Fibroblast of lung (primary cell): ENCODE results near the gene SPAG9. TPM values are rescaled to one million over a fixed set of nuclear protein-coding genes. Genes with fewer than 3 reads are reported as not detected.

Experiments
- DNase-seq, 2 donors: peaks; one replicate each; pipeline versions ENCODE4 v3.0.0 to v3.0.0-alpha.2; 2010; ENCODE audit warnings: low read depth in 2 of 2
- H2AFZ ChIP-seq: 2 replicates; pipeline ENCODE4 v1.5.1; 2012; ENCODE audit warnings: low read length, control low read depth, inconsistent platforms
- H3K27ac ChIP-seq: 2 replicates; pipeline ENCODE4 v1.5.1; 2011; ENCODE audit warnings: low read length, control low read depth; ENCODE audit not compliant: insufficient read depth
- H3K27me3 ChIP-seq: 2 replicates; pipeline ENCODE4 v1.5.1; 2011; ENCODE audit warnings: mild to moderate bottlenecking, low read length; ENCODE audit not compliant: control insufficient read depth, insufficient read depth
- H3K36me3 ChIP-seq: 2 replicates; pipeline ENCODE4 v1.5.1; 2011; ENCODE audit warnings: low read length; ENCODE audit not compliant: control insufficient read depth, insufficient read depth
- H3K4me1 ChIP-seq: 2 replicates; pipeline ENCODE4 v1.5.1; 2011; ENCODE audit warnings: low read length; ENCODE audit not compliant: control insufficient read depth, insufficient read depth; ENCODE audit errors: extremely low read depth
- H3K4me2 ChIP-seq: 2 replicates; pipeline ENCODE4 v1.5.1; 2011; ENCODE audit warnings: low read length, control low read depth; ENCODE audit not compliant: insufficient read depth; ENCODE audit errors: extremely low read depth
- H3K4me3 ChIP-seq, 4 experiments: fragments of 200-600 bp in 1 of 4; sonication (generic) in 1 of 4; replicated peaks in 1 of 4; 2 replicates each; pipeline ENCODE4 v1.5.1; 2011 to 2016; ENCODE audit warnings: low read length in 4 of 4, low read depth in 3 of 4, mild to moderate bottlenecking in 3 of 4, control low read depth in 2 of 4, inconsistent platforms in 1 of 4, mixed read lengths in 1 of 4; ENCODE audit not compliant: insufficient read depth in 1 of 4; ENCODE audit errors: control extremely low read depth in 1 of 4
- H3K79me2 ChIP-seq: 2 replicates; pipeline ENCODE4 v1.5.1; 2012; ENCODE audit warnings: mild to moderate bottlenecking, low read length, inconsistent platforms; ENCODE audit not compliant: control insufficient read depth, insufficient read depth
- H3K9ac ChIP-seq: 2 replicates; pipeline ENCODE4 v1.5.1; 2011; ENCODE audit warnings: mild to moderate bottlenecking, low read length, control low read depth; ENCODE audit not compliant: insufficient read depth
- H3K9me3 ChIP-seq: 2 replicates; pipeline ENCODE4 v1.5.1; 2012; ENCODE audit warnings: low read depth, low read length; ENCODE audit not compliant: control insufficient read depth, insufficient read depth
- H4K20me1 ChIP-seq: 2 replicates; pipeline ENCODE4 v1.5.1; 2011; ENCODE audit warnings: low read length; ENCODE audit not compliant: control insufficient read depth, insufficient read depth; ENCODE audit errors: extremely low read depth
- EZH2 ChIP-seq: IDR thresholded peaks from 2 replicates; pipeline ENCODE4 v1.5.1; 2012; ENCODE audit warnings: low read length, control low read depth, mild to moderate bottlenecking; ENCODE audit errors: missing control alignments
- polyA plus RNA-seq, 2 donors: library from polyadenylated mRNA; depleted of rRNA in 1 of 2; stranded (reverse) in 1 of 2; unstranded in 1 of 2; fragments of >200 nt; gene quantifications; 2 replicates each; pipeline ENCODE4 v1.2.1, GENCODE V29; 2011 to 2012; ENCODE audit warnings: missing spikeins in 1 of 2
- total RNA-seq: library from RNA; depleted of rRNA; stranded (reverse); fragments of >200 nt; gene quantifications from 2 replicates; pipeline ENCODE4 v1.2.1, GENCODE V29; 2014
- TF ChIP-seq, protein P1 (sequence below), 2 donors: IDR thresholded peaks in 1 of 2; conservative IDR thresholded peaks in 1 of 2; 1 replicate in 1 of 2; 2 replicates in 1 of 2; pipeline ENCODE4 v1.5.1; 2011 to 2012; ENCODE audit warnings: low read length in 2 of 2, control low read depth in 1 of 2, inconsistent platforms in 1 of 2, low read depth in 1 of 2, mild to moderate bottlenecking in 1 of 2

SPAG9 gene
- total and polyA plus RNA-seq, 2 donors (not counting 1 experiment from before 2014, with no cell fraction given) = 49.8 to 126 TPM

DNA sequence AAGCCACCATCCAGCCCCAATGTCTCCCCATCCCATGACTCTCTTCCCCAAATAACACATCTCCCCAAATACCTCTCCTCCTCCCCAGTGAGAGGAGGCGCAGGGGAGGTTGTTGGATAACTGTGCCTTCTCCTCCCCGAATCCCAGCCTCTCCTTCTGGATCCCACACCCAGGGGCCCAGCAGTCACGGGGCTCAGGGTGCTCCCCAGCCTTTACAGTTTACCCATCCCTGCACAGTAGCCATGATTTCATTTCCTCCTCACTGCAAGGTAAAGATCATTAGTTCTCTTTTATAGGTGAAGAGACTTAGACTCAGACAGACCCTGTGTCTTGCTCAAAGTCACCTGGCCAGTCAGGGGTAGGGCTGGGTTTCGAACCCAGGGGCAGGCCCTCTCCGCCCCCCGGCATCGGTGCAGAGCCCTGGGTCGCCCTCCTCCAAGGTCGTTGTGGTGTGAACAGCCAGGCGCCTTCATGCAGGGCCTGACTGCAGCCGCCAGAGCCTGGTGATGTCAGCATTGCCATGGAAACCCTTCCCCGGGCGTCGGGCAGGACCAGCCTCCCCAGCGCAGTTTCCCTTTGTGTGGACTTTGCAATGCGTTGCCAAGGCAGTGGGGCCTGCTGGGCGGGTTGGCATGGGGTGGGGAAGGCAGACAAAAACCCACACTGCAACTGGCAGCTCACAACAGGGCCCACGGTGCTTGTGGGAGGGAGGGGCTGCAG, 201.2 kb downstream of the SPAG9 start:
- no peaks in the 10 kb centered on the region for H3K36me3 ChIP-seq
- no peaks in the 10 kb centered on the region for H3K9me3 ChIP-seq
- peak overlapping the region; percentile 31 for H3K9ac ChIP-seq
- DNase-seq = peak; percentile 79 to 89
- H2AFZ ChIP-seq = no peak overlapping the region
- no peak overlapping the region for H3K4me2 ChIP-seq
- H3K79me2 ChIP-seq = no peaks in the 10 kb centered on the region
- H4K20me1 ChIP-seq = no peaks in the 10 kb centered on the region
- no peak overlapping the region for H3K4me3 ChIP-seq
- H3K27ac ChIP-seq = no peak overlapping the region
- H3K4me1 ChIP-seq = peaks cover 2% of the 10 kb centered on the region
- no peaks in the 10 kb centered on the region for H3K27me3 ChIP-seq
- TF ChIP-seq, protein P1, sequence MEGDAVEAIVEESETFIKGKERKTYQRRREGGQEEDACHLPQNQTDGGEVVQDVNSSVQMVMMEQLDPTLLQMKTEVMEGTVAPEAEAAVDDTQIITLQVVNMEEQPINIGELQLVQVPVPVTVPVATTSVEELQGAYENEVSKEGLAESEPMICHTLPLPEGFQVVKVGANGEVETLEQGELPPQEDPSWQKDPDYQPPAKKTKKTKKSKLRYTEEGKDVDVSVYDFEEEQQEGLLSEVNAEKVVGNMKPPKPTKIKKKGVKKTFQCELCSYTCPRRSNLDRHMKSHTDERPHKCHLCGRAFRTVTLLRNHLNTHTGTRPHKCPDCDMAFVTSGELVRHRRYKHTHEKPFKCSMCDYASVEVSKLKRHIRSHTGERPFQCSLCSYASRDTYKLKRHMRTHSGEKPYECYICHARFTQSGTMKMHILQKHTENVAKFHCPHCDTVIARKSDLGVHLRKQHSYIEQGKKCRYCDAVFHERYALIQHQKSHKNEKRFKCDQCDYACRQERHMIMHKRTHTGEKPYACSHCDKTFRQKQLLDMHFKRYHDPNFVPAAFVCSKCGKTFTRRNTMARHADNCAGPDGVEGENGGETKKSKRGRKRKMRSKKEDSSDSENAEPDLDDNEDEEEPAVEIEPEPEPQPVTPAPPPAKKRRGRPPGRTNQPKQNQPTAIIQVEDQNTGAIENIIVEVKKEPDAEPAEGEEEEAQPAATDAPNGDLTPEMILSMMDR (conservative IDR thresholded peaks at IDR 0.05 in 1 of 2, IDR thresholded peaks at IDR 0.05 in 1 of 2; ENCODE audit: low read depth in 1 of 2, low read length in 2 of 2) = no peak
- TF ChIP-seq EZH2 = no peak

DNA sequence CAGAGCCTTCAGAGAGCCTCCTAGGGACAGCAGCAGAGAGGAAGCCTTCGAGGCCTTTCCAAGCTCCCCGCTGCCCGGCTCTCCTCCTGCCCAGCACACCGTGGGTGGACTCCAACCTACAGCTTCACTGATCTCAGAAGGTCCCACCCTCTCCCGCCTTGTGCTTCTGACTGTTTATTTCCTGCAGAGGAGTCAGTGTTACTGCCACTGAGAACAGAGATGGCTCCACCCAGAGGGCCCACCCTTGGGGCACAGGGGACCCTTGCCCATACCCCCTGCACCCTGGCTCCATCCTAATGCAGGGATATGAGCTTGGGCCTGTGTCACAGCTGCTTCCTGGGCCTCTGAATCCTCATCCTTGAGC, 201.8 kb downstream of the SPAG9 start:
- H3K27ac ChIP-seq = no peak overlapping the region
- TF ChIP-seq EZH2 = no peak
- TF ChIP-seq, protein P1 (conservative IDR thresholded peaks at IDR 0.05 in 1 of 2, IDR thresholded peaks at IDR 0.05 in 1 of 2; ENCODE audit: low read depth in 1 of 2, low read length in 2 of 2) = no peak
- no peak overlapping the region for H3K4me2 ChIP-seq
- H3K27me3 ChIP-seq = no peaks in the 10 kb centered on the region
- H3K9me3 ChIP-seq = no peaks in the 10 kb centered on the region
- DNase-seq = peak in 1 of 2 donors; percentile 28
- H3K79me2 ChIP-seq = no peaks in the 10 kb centered on the region
- no peak overlapping the region for H3K9ac ChIP-seq
- no peak overlapping the region for H3K4me3 ChIP-seq
- H4K20me1 ChIP-seq = no peaks in the 10 kb centered on the region
- no peak overlapping the region for H2AFZ ChIP-seq
- no peaks in the 10 kb centered on the region for H3K36me3 ChIP-seq
- peaks cover 2% of the 10 kb centered on the region for H3K4me1 ChIP-seq

DNA sequence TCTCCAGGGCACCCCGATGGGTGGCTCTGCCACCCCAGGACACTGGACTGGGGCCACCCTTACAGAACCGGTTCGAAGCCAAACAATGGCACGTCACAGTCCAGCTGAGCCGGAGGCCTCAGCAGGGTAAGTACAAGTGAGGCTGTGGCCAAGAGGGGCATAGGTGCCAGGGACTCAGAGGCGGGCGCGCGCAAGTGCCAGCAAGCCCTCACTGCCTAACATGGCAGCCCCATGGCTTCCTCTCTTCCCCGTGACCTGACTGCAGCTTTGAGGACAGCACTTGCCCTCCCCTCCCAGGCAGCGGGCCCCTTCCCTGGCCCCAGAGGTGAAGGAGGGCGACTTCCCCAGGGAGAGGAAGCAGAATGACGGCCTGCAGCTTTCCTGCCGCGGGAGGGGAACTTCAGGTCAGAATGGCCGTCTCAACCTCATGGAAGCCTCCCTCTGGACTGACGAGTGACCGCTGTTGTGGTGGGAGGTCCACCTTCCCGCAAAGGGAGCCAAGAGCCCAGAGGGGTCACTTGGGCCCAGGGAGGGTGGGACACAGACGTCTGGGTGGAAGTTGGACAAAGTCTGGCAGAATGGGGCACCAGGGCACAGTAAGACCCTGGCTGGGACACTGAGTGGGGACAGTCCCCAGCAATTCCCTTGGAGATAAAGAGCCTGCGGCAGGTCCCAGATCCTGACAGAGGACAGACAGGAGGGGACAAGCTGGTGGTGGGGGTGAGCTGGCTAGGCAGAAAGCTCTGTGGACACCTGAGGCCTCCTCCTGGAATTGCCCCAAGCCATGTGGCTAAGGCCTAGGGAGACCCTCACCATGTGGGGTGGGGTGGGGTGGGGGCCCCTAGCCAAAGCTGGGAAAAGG, 202.4 kb downstream of the SPAG9 start:
- no peak overlapping the region for H2AFZ ChIP-seq
- H3K9me3 ChIP-seq = no peaks in the 10 kb centered on the region
- H3K27ac ChIP-seq = no peak overlapping the region
- H4K20me1 ChIP-seq = no peaks in the 10 kb centered on the region
- no peak for DNase-seq
- H3K79me2 ChIP-seq = no peaks in the 10 kb centered on the region
- no peak for TF ChIP-seq EZH2
- H3K36me3 ChIP-seq = no peaks in the 10 kb centered on the region
- no peaks in the 10 kb centered on the region for H3K27me3 ChIP-seq
- H3K4me2 ChIP-seq = no peak overlapping the region
- H3K9ac ChIP-seq = no peak overlapping the region
- H3K4me1 ChIP-seq = peaks cover 2% of the 10 kb centered on the region
- H3K4me3 ChIP-seq = no peak overlapping the region
